Small intestine (tissue), 7 donors: ENCODE data around the gene PRC1. TPM values are rescaled to one million over a fixed set of nuclear protein-coding genes. Genes with fewer than 3 reads are reported as not detected.
"Not testable (repeated sequence)": the region's sequence is repeated elsewhere in the genome, so short reads cannot be mapped to it uniquely, and the experiment has no call there.

Experiments used
- DNase-seq, 2 donors: peaks; one replicate each; pipeline versions ENCODE4 v3.0.0 to v3.0.0-alpha.2; 2013
- FAIRE-seq: peaks from 2 replicates; lab custom pipeline; 2012; peaks lifted over from hg19 to GRCh38; lab: Jason Lieb, UNC
- H3K27ac ChIP-seq, 3 donors: one replicate each; pipeline ENCODE4 v1.5.1; 2013; ENCODE audit warnings: low read length in 2 of 3, mild to moderate bottlenecking in 2 of 3, control low read depth in 1 of 3, inconsistent platforms in 1 of 3, low read depth in 1 of 3, moderate library complexity in 1 of 3
- H3K27me3 ChIP-seq, 3 donors: one replicate each; pipeline ENCODE4 v1.6.1; 2013; ENCODE audit warnings: low read length in 3 of 3, inconsistent platforms in 1 of 3; ENCODE audit not compliant: control insufficient read depth in 3 of 3, insufficient read depth in 3 of 3
- H3K36me3 ChIP-seq, 3 donors: one replicate each; pipeline ENCODE4 v1.6.1; 2013; ENCODE audit warnings: low read length in 3 of 3, inconsistent platforms in 1 of 3, low read depth in 1 of 3, mild to moderate bottlenecking in 1 of 3, moderate library complexity in 1 of 3; ENCODE audit not compliant: control insufficient read depth in 3 of 3, insufficient read depth in 2 of 3
- H3K4me1 ChIP-seq, 3 donors: one replicate each; pipeline ENCODE4 v1.6.1; 2013; ENCODE audit warnings: low read length in 2 of 3, inconsistent platforms in 1 of 3, low read depth in 1 of 3, mild to moderate bottlenecking in 1 of 3, moderate library complexity in 1 of 3; ENCODE audit not compliant: control insufficient read depth in 3 of 3, insufficient read depth in 2 of 3
- H3K4me3 ChIP-seq, 3 donors: one replicate each; pipeline ENCODE4 v1.5.1; 2013; ENCODE audit warnings: low read length in 3 of 3, control low read depth in 1 of 3, inconsistent platforms in 1 of 3, low read depth in 1 of 3, mild to moderate bottlenecking in 1 of 3, moderate library complexity in 1 of 3
- H3K9me3 ChIP-seq, 2 donors: one replicate each; pipeline ENCODE4 v1.6.1; 2013; ENCODE audit warnings: low read depth in 1 of 2, low read length in 1 of 2; ENCODE audit not compliant: control insufficient read depth in 2 of 2, insufficient read depth in 1 of 2
- WGBS, 3 donors: extraction: QIAGEN DNeasy Blood & Tissue Kit; methylation state at CpG; one replicate each; pipeline ENCODE4 v1.1.7; 2013; 5-methylcytosine and 5-hydroxymethylcytosine counted together
- polyA plus RNA-seq, 4 donors: library from polyadenylated mRNA; stranded (reverse) in 3 of 4; unstranded in 1 of 4; fragments of 200-250 nt in 3 of 4; fragments of 120-200 nt in 1 of 4; gene quantifications; one replicate each; pipeline versions ENCODE4 v1.2.1 to v1.2.3, GENCODE V29; 2013
- donor health status: healthy with polysubstance abuse.
- donor health status: control.
- donor health status: control.
- donor health status: Bipolar disorder and iron deficiency.
- donor health status: healthy.

Gene PRC1
- polyA plus RNA-seq, 4 donors, result 5.4 to 55.4 (median 22.1) TPM

- no peak for FAIRE-seq
Observed at GRCh38 chr15:90931828-90932659, 62.3 kb downstream of the PRC1 start, which contains the start of gene HDDC3. Gene HDDC3, minus strand, starts transcription at chr15:90932549. Its CDS starts 9 bp downstream, at chr15:90932540.

DNA sequence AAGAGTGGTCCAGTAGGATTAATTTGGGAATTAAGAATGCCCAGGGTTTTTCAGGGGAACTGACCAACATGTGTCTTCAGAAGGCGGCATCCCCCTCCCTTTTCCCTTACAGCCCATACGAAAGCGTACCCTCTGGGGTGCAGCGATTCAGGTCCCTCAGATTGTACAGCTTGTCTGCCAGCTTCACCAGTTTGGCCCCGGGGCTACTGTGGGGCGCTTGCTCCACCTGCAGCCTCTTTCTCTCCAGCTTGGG, 62.8 kb downstream of the PRC1 start:
- peaks cover 6 to 32% (median 15%) of the 10 kb centered on the region in 3 donors for H3K4me1 ChIP-seq
- WGBS, 3 donors, result 11 to 24% (median 11%) methylated on average over 4 to 6 of the region's 6 CpGs
- H3K4me3 ChIP-seq, result peak overlapping the region in 2 of 3 donors; percentile 67 to 74
- no peak for FAIRE-seq
- no peaks in the 10 kb centered on the region for H3K9me3 ChIP-seq
- peak overlapping the region; percentile 77 to 97 (median 91) for H3K27ac ChIP-seq
- peaks cover 0 to 4% (median 0%) of the 10 kb centered on the region in 3 donors for H3K36me3 ChIP-seq
- H3K27me3 ChIP-seq, result no peaks in the 10 kb centered on the region
- no peak for DNase-seq

More at GRCh38 chr15:90931828-90932659, 62.3 kb downstream of the PRC1 start, which contains the start of gene HDDC3:
- Histone ChIP-seq H3K4me3 (peak within 1 kb of the TSS; percentile 48 to 74 (median 67)), H3K9me3 (no peaks in the 10 kb centered on the region), H3K36me3 (peaks cover 0 to 4% (median 0%) of the 10 kb centered on the region in 3 donors), H3K27me3 (no peaks in the 10 kb centered on the region), H3K27ac (peak within 1 kb of the TSS; percentile 77 to 97 (median 91)), H3K4me1 (peaks cover 6 to 32% (median 15%) of the 10 kb centered on the region in 3 donors)
- WGBS, 3 donors, result 0 to 1% (median 1%) methylated on average over 39 to 52 of the region's 52 CpGs
- peak; percentile 95 for DNase-seq

GRCh38 chr15:90930861-90931574, 63.3 kb downstream of the PRC1 start:
- FAIRE-seq (no peak), DNase-seq (no peak)
- Histone ChIP-seq H3K27me3 (no peaks in the 10 kb centered on the region), H3K9me3 (no peaks in the 10 kb centered on the region), H3K36me3 (no peaks in the 10 kb centered on the region), H3K4me3 (peak overlapping the region in 2 of 3 donors; percentile 57 to 81), H3K27ac (peak overlapping the region; percentile 77 to 97 (median 91)), H3K4me1 (peaks cover 4 to 32% (median 12%) of the 10 kb centered on the region in 3 donors)
- WGBS, 3 donors, result 57 to 61% (median 60%) methylated on average over 15 of the region's 15 CpGs

DNA sequence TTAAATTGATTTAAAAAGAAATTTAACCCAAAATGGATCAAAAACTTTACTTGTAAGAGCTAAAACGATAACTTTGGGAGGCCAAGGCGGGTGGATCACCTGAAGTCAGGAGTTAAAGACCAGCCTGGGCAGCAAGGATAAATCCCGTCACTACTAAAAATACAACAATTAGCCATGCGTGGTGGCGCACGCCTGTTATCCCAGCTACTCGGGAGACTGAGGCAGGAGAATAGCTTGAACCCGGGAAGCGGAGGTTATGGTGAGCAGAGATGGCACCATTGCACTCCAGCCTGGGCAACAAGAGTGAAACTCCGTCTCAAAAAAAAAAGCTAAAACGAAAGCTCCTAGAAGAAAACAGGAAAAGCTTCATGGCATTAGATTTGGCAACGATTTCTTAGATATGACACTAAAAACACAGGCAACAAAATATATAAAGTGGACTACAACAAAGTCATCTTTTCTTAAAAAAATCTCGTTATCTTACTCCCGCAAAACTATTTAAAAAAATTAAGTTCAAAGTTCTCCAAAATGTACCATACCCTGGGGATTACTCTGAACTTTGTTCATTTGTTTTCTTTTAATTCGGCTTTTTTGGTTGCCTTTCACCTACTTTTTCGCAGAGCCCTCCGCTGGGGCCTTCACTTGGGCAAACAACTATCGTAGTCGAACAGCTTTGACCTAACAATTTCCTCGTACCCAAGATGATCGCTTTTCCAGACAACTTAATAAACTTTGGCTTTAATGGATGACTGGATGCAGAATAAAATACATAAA, 64.9 kb downstream of the PRC1 start:
- DNase-seq, result peak in 1 of 2 donors; percentile 19
- WGBS, 3 donors, result 23 to 46% (median 28%) methylated on average over 21 of the region's 21 CpGs
- no peak for FAIRE-seq

GRCh38 chr15:90928106-90928505, 66.2 kb downstream of the PRC1 start:
- not testable (repeated sequence) for FAIRE-seq, H3K36me3 ChIP-seq, H3K27ac ChIP-seq, H3K27me3 ChIP-seq, H3K9me3 ChIP-seq, DNase-seq, H3K4me3 ChIP-seq
- 93 to 95% (median 94%) methylated on average over 7 of the region's 7 CpGs for WGBS, 3 donors
- peaks cover 0 to 18% (median 6%) of the 10 kb centered on the region in 3 donors for H3K4me1 ChIP-seq

More for the DNA sequence above, 64.9 kb downstream of the PRC1 start:
- H3K9me3 ChIP-seq, result no peaks in the 10 kb centered on the region
- H3K27ac ChIP-seq, result peak overlapping the region; percentile 77 to 97 (median 87)
- no peaks in the 10 kb centered on the region for H3K27me3 ChIP-seq
- H3K4me3 ChIP-seq, result peak overlapping the region; percentile 33 to 81 (median 57)
- H3K4me1 ChIP-seq, result peaks cover 0 to 25% (median 7%) of the 10 kb centered on the region in 3 donors
- no peaks in the 10 kb centered on the region for H3K36me3 ChIP-seq

DNA sequence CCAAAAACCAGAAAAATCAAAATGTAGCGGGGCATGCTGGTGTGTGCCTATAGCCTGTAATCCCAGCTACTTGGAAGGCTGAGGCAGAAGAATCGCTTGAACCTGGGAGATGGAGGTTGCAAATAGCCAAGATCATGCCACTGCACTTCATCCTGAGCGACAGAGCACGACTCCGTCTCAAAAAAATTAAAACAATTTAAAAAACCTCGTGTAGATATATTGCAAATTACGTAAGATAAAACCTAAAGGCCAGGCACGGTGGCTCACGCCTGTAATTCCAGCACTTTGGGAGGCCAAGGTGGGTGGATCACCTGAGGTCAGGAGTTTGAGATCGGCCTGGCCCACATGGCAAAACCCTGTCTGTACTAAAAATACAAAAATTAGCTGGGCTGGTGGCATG, 67.6 kb downstream of the PRC1 start:
- H3K36me3 ChIP-seq, FAIRE-seq, H3K27me3 ChIP-seq, H3K4me3 ChIP-seq, H3K27ac ChIP-seq, DNase-seq, H3K9me3 ChIP-seq: not testable (repeated sequence)
- H3K4me1 ChIP-seq, result peaks cover 0 to 13% (median 6%) of the 10 kb centered on the region in 3 donors
- 93% methylated on average over 10 of the region's 10 CpGs for WGBS, 3 donors

GRCh38 chr15:90924375-90924774, 70.0 kb downstream of the PRC1 start:
- no peak for FAIRE-seq
- H3K36me3 ChIP-seq, result peaks cover 4 to 19% (median 7%) of the 10 kb centered on the region in 3 donors
- no peak overlapping the region for H3K4me3 ChIP-seq
- no peaks in the 10 kb centered on the region for H3K4me1 ChIP-seq
- no peak overlapping the region for H3K27ac ChIP-seq
- no peaks in the 10 kb centered on the region for H3K27me3 ChIP-seq
- no peak for DNase-seq
- no peaks in the 10 kb centered on the region for H3K9me3 ChIP-seq
- WGBS, 3 donors, result 68 to 80% (median 74%) methylated on average over 5 of the region's 5 CpGs
